HG03521 (cell line): ENCODE measurements around the gene ZC3H12A.

Experiments
- ATAC-seq: cut with Tn5 transposase; IDR thresholded peaks from one replicate; pipeline ENCODE4 v1.9.1; 2021; ENCODE audit warnings: mild to moderate bottlenecking, moderate library complexity; ENCODE audit not compliant: unreplicated experiment

ZC3H12A gene

DNA sequence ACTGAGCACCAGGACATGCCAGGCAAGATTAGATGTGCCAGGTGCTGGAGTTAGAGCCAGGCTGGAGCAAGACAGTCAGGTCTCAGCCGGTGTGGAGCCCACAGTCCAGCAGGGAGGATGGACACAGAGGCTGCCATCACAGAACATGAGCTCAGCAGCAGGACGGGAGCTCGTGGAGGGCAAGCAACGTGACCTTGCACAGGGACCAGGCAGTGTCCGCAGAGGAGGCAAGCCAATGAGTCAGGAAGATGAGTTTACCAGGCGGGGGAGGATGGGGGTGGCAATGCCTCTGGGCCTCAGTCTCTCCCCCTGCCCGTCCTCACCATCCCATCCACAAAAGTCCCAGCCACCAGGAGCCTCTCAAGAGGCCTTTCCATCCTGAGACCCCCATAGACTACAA lies 20.7 kb upstream of the ZC3H12A start:
- no peak for ATAC-seq

DNA sequence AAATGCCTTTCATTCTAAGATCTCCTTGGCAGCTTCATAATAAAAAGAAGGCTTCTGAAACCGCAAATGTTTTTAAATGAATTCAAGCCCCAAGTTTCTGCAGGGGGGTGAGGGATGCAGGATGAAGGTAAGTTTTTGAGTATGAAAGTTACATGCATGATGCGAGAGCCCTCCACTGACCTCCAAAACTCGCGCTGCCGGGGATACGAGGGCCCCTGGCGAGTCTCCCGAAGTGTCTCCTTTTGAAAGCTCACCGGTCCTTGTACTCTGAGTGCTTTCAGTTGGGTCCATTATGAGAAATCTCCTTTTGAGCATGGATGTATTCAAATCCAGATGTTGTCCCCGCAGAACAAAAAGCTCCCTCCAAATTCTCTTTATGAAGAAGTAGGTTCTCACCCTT lies 18.9 kb upstream of the ZC3H12A start:
- ATAC-seq: no peak

DNA sequence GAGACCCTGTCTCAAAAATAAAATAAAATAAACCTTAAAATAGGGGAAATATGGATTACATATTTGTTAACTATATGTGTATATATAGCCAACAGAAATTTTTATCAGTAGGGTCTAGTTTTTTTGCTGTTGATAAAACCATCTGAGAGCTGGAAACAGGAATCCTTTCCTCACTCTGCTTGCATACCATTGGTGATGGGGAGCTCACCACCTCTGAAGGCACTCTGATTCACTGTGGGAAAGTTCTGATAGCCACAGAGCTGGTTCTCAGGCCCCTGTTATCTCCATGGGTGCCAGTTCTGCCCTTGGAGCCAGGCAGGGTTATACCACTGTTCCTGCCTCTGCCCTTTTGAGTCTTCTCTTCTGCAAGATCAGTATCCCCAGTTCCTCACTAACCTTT lies 17.8 kb upstream of the ZC3H12A start:
- no peak for ATAC-seq

DNA sequence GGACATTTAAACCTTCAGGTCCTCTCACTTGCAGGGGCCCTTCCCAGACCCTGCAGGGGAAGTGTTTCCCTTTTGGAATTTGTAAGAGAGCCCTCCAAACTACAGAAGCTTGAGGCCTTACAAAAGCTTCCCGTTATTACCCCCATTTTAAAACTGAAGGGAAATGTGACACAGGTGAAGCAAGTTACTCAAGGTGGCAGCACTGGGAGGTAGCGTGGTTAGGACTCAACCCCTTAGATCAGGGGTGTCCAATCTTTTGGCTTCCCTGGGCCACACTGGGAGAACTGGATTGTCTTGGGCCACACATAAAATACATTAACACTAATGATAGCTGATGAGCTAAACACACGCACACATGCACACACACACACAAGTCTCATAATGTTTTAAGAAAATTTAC lies 15.8 kb upstream of the ZC3H12A start:
- no peak for ATAC-seq

DNA sequence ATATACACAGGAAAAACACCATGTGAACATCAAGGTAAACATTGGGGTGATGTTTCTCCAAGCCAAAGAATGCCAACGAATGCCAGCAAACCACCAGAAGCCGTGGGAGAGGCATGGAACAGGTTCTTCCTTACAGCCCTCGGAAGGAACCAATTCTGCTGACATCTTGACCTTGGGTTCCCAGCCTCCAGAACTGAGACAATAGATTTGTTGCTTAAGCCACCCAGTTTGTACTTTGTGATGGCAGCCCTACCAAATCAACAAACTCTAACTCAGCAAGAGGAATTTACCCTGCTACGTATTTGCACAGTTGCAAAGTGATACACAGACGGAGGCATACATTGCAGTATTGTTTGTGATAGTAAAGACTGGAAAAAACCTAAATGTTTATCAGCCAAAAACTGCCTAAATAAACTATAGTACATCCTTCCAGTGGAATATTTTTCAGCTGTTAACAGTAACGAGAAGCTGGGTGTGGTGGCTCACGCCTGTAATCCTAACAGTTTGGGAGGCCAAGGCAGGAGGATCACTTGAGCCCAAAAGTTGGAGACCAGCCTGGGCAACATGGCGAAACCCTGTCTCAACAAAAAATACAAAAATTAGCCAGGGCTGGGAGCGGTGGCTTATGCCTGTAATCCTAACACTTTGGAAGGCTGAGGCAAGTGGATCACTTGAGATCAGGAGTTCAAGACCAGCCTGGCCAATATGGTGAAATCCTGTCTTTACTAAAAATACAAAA lies 12.5 kb upstream of the ZC3H12A start:
- no peak for ATAC-seq

DNA sequence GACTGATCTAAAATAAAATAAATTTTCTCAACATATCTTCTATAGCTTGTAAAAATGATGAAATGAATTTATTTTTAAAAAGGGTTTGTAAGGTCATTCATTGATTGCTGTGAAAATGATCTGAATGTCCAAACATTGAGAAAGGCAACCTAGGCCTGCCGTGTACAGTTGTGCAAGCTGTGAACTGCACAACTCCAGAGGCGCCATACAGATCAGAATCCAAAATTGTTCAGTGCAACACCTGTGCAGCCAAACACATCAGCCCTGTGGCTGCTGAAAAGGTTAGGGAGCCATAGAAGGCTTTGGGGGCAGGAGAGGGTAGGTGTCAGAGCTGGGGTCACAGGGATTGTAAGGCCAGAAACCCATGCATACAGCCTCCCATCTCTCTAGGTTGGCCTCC lies 9.9 kb upstream of the ZC3H12A start:
- no peak for ATAC-seq

DNA sequence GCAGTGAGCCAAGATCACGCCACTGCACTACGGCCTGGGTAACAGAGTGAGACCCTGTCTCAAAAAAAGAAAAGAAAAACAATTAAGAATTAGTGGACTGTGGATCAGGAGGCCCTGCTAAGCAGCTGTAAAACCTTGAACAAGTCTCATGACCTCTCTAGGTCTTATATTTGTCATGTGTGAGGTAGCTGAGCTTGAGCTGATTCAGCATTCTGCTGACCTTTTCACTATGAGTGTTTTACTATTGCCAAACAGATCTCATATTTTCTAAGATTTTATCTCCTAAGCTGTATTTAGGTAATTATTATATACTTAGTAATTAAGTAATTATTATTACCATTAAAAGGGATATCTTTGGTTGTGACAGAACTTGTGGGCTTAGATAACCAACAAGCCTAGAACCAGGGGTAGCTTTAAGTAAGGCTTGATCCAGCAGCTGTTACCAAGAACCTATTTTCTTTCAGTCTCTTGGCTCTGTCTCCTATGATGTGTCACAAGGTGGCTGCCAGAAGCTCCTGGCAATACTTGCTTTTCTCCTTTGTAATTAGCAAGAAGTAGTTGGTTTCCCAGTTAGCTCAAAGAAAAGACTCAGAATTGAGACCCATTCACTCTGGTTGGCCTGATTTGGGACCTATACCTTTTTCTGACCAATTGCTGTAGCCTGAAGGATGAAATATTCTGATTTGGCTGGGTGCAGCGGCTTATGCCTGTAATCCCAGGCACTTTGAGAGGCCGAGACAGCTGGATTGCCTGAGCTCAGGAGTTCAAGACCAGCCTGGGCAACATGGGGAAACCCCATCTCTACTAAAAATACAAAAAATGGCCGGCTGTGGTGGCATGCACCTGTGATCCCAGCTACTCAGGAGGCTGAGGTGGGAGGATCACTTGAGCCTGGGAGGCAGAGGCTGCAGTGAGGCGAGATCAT lies 8.5 kb upstream of the ZC3H12A start:
- ATAC-seq: no peak

DNA sequence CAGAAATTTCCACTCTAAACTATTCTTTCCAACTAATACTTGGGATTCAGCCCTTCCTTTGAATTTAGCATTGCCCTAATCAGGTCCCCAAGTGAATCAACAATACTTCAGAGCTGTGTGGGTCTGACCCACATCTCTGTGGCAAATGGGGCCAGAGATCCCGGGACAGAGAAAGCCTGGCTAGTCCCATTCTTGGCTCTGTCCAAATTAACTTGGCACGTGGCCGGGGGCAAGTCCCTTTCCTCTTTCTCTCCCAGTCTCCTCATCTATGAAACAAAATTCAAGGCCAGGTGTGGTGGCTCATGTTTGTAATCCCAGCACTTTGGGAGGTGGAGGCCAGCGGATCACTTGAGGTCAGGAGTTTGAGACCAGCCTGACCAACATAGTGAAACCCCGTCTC lies 6.3 kb upstream of the ZC3H12A start:
- ATAC-seq: no peak

DNA sequence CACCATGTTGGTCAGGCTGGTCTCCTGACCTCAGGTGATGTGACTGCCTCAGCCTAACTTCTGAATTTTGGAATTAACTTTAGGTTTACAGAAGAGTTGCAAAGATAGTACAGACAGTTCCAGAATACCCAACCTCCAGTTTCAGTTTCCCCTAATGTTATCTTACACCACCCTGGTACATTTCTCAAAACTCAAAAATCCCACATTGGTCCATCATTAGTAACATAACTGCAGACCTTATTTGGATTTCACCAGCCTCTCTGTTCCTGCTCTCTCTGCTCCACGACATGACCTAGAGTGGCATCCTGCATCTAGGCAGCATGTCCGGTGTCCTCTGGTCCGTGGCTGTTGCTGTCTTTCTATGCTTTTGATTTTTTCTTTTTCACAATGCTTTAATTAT lies 5.0 kb upstream of the ZC3H12A start:
- no peak for ATAC-seq

DNA sequence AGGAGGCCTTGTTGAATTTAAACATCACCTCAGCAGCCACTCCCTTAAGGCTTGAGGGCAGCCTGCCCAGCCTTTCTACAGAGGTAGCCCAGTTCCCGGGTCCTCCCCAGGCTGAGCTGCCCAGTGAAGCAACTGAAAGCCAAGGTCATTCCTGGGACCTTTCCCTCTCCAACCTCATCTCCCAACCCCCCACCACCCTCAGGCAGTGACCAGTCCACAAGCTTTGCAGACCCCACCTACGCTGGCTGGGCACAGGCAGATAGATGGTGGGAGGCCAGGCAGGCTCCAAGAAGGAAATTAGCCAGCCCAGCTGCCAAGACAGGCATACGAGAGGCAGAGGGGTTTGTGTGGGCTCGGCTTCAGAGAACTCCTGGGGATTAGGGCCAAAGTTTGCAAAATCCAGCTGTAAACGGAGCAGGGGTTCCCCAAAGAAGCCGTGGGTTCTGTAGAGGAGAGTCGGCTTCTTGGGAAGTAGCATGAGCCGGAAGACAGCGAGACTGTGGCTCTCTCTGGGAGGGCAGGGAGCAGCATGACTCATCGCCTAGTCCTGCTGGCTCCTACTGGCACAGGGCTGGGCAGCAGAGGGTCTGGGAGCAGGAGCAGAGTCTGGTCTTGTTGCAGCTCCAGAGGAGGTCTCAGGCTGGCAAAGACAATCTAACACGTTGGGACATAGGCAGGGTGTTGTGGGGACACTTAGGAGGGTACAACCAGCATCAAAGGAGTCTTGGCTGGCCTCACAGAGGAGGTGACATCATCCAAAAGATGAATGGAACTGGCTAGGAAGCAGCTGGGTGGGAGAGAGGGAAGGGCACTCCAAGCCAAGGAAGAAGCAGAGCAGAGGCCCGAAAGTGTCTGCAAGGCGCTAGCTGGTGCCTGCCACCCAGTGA lies 2.8 kb upstream of the ZC3H12A start:
- ATAC-seq: no peak

DNA sequence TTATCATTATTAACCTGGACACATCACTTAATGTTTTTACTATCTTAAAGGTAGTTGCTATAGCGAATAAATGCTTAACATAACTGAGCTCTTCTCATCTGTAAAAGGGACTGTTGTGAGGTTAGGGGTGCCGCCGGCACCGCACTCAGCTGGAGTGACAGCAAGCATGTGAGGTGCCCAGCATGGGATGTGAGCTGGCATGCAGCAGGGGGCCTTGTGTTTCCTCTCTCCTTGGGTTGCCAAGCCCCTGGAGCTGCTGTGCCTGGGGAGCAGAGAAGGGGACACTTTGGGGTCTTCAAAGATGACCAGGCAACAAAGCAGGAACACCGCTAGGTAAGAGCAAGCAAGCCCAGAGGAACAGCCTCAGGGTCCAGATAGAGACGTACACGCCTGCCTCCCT lies 2.1 kb upstream of the ZC3H12A start:
- no peak for ATAC-seq

DNA sequence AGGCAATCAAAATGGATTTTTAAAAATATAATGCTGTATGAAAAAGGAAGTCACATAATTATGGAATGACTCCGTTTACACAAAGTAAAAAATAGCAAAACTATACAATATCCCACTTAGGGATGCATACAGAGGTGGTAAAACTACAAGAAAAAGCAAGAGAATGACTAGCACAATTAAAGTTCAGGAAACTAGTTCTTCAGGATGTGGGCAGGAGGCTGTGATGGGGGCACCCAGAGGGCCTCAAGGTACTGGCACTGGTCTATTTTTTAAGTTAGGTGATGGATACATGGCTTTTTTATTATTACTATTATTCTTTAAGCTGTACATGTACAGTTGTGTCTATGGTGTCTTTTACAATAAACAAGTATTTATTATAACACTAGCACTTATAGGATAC lies 1.4 kb upstream of the ZC3H12A start:
- no peak for ATAC-seq

DNA sequence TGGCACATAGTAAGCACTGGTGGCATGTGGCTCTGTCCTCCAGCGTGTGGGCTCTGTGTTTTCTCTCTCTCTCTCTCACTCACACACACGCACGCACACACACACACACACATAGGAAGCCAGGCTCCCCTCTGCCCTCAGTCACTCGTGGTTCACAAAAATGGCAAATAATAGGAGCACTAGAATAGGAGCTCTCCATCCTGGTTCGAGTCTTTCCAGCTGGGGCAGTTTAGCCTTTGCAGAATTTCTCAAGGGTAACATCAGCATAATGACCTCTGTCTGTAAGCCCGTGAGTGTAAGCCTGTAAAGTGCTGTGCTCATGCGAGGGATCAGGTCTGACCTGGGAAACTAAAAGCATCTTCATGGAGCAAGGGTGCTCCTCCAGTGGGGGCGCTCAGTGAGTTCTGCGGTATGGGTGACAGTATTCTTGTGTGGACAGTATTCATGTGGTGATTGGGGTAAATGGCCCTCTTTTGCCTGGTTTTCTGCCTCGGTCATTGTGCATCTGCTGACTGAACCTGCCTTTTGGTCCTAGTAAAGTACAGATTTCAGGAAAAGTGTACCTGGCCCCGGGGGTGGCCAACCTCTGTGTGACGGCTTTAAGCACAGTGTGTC lies 842 bp upstream of the ZC3H12A start:
- no peak for ATAC-seq

DNA sequence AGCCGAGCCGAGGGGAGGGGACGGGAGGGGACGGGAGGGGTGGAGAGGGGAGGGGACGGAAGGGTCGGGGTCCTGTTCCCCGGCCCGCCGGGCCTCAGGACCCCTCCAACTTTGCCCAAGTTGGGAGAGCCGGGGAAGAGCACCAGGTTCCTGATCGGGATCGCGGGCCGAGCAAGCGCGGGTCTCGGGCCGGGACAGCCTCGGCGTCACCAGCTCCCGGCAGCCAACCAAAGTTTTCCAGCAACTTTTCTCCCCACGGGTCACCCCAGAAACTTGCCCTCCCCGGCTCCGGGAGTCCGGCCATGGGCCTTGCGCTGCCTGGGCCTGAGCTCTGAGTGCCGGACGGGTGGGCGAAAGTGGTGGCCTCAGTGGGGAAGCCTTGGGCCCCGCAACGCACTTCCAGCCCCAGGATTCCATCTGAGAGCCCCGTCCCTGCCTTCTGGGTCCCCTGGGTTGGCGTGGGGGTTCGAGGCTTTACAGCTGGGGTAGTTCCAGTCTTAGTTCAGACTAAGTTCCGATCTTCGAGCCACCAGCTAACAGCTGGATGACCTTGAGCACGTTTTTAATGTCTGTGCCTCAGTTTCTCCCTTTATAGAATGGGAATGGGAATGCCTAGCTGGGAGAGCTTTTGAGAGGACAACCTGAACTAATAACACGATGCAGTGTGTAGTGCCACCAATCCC lies 458 bp downstream of the ZC3H12A start:
- no peak for ATAC-seq

DNA sequence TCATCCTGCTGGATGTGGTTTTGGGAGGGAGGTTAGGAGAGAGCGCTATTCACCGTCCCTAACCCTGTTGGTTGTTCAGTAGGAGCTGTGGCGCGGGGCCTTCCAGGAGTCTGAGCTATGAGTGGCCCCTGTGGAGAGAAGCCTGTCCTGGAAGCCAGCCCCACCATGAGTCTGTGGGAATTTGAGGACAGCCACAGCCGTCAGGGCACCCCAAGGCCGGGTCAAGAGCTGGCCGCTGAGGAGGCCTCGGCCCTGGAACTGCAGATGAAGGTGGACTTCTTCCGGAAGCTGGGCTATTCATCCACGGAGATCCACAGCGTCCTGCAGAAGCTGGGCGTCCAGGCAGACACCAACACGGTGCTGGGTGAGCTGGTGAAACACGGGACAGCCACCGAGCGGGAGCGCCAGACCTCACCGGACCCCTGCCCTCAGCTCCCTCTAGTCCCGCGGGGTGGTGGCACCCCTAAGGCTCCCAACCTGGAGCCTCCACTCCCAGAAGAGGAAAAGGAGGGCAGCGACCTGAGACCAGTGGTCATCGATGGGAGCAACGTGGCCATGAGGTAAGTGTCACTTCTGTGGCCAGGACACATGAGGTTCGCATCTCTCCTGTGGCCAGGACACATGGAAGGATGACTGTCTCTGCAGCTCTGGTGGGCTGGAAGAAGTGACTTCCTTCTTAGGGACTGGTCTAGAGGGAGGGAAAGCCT lies 1.2 kb downstream of the ZC3H12A start:
- ATAC-seq: no peak

DNA sequence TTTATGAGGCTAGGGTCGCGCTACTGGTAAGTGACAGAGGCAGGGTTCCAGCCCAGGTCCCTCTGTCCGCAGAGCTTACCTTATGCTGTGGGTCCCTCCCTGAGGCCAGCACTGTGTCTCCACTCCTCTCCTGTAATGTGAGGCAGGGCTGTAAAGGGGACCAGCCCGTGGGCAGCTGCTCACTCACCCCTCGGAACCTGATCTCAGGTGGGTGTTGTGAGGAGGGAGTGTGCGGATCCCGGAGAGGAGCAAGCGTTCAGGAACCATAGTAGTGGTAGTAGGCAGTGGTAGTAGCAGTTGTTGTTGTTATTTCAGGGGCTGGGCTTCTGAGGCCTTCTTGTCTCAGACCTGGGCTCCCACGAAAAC lies 1.7 kb downstream of the ZC3H12A start:
- ATAC-seq: no peak

DNA sequence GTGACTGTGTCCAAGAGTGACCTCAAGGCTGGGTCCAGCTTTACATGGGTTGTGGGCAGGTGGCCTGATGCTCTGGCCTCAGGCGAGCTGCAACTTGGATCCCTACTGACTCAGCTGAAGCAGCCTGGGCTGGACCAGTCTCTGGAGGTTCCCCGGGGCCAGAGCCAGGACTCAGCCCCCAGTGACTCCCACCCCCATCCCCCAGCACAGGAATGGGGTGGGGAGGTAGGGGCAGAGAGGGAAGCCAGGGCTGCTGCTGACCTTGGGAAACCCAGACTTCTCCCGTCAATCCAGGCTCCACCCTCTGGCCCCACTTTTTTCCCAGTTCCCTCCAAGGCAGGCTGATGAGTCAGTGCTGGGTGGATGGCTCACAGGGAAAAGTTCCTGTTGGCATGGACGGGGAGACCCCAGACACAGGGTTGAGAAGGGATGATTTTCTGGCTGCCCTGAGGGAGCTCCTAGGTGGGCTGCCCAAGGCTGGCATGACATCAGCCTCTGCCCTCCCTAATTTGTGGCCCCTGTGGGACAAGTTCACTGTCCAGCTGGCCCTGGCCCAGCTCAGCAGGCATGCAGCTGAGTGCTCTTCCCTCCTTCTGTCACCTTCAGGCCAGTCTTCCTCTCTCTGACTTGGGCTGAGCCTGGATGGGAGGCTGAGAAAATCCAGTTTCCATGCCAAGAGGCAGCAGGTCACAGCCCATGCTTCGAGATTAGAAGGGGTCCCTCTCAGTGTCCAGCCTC lies 2.2 kb downstream of the ZC3H12A start:
- ATAC-seq: no peak

DNA sequence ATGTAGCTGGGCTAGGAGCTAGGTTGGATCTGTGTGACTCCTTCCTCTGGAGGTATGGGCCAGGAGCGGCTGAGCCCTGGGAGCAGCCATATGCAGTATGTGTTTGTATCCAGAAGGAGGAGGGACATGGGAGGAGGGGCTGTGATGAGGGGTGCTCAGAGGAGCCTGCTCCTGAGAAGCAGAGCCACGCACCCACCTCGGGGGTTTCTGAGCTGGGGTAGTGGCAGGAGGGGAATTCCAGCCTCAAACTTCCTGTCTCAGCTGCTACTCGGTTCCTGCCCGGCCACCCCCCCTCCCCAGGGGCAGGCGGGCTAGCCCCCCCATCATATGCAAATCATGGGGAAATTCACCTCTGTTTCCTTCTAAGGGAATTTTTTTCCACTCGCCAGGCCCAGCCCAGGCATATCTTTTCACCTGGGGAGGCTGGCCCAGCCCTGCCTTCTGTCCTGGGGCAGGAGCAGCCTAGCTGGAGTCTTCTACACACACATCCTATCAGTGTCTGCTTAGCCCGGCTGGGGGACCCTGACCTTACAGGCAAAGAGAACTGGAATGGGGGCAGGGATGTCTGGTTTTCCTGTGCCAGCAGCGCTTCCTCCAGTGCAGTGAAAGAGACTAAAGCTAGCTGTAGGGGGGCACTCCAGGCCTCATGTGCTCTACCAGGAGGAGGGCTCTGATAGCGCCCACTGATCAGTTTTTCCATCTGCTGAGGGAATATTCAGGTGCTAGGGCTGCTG lies 3.0 kb downstream of the ZC3H12A start:
- ATAC-seq: peak; percentile 23
